HT1080 (cell line): ENCODE data around the gene ZNF862. TPM values are rescaled to one million over a fixed set of nuclear protein-coding genes. Genes with fewer than 3 reads are reported as not detected.
"Not testable (repeated sequence)": the region's sequence is repeated elsewhere in the genome, so short reads cannot be mapped to it uniquely, and the experiment has no call there.

Experiments used
- DNase-seq: peaks from one replicate; pipeline ENCODE4 v3.0.0-alpha.2; 2015; ENCODE audit warnings: low read depth
- total RNA-seq: library from RNA; depleted of rRNA; stranded (reverse); fragments of >200 nt; shearing (Covaris generic); gene quantifications from 2 replicates; pipeline ENCODE4 v1.2.3, GENCODE V29; 2014

ZNF862 gene
- total RNA-seq, 1 experiment from 2014 or later: 0.37 TPM

DNA sequence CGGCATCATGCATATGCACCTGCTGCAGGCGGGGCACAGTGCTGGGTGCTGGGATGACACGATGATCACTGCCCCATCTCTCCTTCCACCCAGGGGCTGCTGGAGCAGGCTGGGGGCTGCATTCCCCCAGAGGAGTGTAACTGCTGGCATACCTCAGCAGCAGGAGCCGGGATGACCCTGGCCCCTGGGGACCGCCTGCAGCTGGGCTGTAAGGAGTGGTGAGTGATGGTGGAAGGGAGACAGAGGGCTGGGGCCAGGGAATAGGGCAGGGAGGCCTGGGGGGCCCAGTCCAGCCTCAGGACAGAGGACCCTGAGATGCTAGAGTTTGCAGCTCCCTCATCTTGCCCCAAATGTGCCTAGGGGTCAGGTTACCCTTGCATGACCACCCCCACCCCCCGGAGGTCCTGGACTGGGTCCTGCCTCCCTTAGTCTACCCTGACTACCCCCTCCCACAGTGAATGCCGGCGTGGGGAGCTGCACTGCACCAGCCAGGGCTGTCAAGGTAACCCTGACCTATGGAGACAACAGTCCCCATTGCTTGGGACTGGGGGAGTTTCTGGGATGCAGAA, 14.5 kb upstream of the ZNF862 start:
- DNase-seq: no peak

DNA sequence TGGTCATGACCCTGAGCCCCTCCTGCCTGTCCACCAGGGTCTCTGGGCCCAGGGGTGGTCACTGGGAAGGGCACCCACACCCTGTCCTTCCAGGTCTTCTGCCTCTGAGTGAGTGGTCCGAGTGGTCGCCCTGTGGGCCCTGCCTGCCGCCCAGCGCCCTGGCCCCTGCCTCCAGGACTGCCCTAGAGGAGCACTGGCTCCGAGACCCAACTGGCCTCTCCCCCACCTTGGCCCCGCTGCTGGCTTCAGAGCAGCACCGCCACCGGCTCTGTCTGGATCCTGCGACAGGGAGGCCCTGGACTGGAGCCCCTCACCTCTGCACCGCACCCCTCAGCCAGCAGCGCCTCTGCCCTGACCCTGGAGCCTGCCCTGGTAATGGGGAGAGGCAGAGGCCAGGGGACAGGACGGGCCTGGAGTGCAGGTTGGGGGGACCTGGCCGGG, 13.9 kb upstream of the ZNF862 start:
- no peak for DNase-seq

DNA sequence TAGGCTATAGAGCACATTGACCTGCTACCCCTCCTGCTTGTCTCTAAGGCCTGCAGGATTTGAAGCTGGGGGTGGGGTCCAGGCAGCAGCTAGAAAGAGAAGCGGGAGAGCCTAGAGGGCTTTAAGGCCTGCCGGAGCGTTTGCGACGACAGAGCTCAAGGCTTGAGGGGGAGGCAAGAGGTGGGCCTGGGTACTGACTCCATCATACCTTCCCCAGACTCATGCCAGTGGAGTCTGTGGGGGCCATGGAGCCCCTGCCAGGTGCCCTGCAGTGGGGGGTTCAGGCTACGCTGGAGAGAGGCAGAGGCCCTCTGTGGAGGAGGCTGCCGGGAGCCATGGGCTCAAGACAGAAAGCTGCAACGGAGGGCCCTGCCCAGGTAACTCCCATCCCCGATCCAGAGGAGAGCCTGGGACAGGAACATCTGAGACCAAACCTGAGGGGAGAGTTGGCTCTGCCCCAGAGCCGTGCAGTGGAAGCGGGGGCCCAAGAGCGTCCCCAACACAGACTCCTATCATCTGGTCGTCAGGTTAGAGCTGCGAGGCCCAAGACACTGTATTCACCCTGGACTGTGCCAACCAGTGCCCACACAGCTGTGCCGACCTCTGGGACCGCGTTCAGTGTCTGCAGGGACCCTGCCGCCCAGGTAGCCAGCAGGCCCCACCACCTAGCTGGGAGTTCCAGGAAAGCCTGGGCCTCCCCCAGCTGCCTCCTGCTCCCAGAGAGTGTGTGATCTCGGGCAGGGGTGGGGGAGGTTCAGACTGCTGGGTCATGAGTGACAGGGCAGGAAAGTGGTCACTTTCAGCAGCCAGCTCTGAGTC, 13.2 kb upstream of the ZNF862 start:
- DNase-seq: no peak

DNA sequence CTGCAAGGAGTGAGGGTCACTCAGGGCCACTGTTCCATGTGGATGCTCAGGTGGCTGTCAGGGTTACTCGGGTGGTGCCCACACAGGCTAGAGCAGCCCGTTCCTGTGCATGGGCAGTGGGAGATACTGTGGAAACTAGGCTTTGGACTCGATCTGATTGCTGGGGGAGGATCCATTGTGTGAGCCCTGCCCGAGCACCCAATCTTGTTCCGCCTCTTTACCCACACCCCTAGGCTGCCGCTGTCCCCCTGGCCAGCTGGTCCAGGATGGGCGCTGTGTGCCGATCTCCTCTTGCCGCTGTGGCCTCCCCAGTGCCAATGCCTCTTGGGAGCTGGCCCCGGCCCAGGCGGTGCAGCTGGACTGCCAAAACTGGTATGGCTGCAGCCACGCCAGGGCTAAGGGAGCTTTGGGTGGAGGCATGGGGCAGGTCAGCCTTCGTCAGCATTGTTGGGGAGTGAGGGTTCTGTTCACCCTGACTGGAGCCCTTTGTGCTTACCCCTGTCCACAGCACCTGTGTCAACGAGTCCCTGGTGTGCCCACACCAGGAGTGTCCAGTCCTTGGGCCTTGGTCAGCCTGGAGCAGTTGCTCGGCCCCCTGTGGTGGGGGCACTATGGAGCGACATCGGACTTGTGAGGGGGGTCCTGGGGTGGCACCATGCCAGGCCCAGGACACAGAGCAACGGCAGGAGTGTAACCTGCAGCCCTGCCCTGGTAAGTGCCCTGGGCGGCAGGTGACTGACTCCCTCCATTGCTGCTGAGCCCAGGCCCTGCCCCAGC, 12.4 kb upstream of the ZNF862 start:
- DNase-seq: no peak

DNA sequence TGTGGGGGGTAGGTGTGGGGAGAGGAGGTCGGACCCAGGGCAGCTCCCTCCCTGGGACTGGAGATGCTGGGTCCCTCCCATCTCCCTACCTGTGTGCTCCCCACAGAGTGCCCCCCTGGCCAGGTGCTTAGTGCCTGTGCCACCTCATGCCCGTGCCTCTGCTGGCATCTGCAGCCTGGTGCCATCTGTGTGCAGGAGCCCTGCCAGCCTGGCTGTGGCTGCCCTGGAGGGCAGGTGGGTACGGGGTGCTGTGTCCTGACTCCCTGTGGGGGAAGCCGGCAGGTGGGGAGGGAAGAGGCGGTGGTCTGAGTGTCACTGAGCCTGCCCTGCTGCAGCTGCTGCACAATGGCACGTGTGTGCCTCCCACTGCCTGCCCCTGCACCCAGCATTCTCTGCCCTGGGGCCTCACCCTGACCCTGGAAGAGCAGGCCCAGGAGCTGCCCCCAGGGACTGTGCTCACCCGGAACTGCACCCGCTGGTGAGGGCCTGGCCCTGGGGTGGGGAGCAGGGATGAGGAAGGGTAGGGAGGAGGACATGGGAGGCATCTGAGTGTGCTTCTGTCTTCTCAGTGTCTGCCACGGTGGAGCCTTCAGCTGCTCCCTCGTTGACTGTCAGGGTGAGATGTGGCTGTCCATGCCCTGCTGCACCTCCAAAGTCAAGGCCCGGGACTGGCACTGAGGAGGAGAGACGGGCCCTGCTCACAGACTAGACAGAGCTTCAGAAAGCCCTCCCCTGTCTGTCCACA, 11.7 kb upstream of the ZNF862 start:
- DNase-seq: no peak

DNA sequence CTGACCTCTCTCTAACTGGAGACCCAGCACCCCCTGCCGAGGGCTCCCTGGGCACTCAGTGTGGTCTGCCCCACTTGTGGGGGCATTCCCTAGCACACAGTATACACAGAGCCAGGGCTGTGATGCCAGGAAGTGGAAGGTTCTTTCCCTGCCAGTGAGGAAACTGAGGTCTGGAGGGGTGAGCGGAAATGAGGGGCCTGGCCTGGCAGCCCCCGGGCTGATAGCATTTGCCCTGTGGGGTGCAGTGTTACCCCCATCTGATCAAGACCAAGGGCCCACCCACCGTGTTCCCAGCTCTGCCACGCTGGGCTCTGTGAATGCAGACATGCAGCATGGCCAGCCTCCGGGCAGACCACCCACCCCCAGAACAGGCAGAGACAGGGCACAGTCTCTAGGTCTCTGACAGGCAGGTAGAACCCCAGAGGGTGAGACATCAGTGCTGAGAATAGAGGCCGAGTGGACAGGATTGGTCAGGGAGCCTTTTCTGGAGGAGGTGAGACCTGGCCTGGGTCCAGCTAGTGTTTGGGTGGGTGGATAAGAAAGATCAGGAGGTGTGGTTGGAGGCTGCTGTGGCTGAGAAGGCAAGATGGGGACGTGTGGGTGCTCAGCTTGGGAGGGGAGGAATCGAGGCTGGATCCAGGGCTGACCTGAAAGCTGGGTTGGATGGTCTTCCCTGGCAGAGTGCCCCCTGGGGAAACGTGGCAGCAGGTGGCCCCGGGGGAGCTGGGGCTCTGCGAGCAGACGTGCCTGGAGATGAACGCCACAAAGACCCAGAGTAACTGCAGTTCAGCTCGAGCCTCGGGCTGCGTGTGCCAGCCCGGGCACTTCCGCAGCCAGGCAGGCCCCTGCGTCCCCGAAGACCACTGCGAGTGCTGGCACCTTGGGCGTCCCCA, 10.8 kb upstream of the ZNF862 start:
- DNase-seq: no peak

DNA sequence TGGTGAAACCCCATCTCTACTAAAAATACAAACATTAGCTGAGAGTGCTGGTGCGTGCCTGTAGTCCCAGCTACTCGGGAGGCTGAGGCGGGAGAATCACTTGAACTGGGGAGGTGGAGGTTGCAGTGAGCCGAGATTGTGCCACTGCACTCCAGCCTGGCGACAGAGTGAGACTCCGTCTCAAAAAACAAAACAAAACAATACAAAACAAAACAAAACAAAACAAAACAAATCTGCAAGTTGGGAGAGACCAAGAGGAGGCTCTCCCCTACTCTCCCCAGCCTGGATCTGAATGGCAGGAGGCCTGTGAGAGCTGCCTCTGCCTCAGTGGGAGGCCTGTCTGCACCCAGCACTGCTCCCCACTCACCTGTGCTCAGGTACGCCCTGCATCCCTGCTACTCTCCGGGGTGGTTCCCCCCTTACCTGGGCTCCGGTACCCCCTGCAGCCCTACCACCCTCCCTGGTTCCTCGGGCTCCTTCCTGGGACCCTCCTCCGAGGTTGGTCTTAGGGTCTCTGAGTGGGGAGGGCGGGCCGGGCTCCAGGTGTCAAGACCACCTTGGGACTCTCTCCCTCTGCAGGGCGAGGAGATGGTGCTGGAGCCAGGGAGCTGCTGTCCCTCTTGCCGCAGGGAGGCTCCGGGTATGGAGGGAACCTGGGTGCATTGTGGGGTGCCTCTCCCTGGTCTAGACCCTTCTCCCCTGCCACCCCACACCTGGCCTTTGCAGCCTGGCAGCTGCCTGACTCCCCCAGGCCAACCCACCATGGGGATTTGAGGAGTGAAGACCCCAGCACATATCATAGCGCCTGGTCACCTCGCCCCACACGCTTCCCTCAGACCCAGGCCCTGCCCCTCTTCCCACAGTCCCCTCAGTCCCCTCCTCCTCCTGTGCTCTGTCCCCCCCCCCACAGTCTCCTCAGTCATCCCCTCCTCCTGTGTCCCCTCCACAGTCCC, 9.5 kb upstream of the ZNF862 start:
- no peak for DNase-seq

DNA sequence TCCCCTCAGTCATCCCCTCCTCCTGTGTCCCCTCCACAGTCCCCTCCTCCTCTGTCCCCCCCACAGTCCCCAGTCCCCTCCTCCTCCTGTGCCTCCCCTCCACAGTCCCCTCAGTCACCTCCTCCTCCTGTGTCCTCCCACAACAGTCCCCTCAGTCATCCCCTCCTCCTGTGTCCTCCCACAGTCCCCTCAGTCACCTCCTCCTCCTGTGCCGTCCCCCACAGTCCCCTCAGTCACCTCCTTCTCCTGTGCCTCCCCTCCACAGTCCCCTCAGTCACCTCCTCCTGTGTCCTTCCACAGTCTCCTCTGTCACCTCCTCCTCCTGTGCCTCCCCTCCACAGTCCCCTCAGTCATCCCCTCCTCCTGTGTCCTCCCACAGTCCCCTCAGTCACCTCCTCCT, 7.6 kb upstream of the ZNF862 start:
- DNase-seq: not testable (repeated sequence)

DNA sequence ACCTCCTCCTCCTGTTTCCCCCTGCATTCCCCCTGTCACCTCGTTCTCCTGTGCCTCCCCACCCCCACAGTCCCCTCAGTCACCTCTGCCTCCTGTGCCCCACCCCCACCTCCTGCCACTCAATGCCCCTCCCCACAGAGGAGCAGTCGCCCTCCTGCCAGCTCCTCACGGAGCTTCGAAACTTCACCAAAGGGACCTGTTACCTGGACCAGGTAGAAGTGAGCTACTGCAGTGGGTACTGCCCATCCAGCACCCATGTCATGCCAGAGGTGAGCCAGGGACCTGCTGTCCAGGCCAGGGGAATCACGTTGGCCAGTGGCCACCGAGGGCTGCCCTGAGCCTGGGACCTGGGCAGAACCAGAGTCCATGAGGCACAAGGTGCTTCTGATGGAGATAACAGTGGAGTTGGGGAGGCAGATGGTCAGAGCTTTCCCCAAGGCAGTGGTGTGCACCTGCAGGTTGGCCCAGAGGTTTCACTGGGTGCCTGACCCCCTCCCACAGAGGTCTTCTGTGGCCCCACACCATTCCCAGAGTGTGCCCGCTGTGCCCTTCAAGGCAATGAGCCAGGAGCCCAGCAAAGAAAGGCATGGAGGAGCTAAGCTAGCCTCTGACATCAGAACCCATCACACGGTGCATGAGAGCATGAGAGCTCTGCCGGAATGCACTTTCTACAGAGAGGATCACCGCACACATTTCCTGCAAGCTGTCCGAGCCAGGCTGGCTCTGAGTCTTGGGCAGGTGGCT, 7.0 kb upstream of the ZNF862 start:
- DNase-seq: no peak

DNA sequence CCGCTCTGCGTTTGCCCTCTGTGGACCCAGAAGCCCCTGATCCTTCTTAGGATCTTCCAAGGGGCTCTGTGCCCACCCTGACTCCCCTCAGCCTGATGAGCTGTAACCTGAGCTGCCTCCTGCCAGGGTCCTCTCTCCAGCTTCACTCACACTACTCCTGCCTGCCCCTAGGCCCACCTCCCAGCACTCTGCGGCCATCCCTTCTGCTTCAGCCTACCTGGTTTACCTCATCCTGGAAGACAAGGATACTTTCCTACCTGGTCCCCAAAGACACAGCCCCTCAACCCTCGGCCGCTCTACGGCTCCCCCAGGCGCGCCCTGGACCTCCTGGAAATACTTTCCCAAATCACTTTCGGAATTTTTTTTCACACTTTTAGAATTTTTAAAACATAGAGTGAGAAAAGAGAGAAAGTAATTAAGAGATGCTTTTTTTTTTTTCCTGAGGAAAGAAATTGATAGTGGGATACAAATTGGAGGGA, 6.4 kb upstream of the ZNF862 start:
- no peak for DNase-seq

DNA sequence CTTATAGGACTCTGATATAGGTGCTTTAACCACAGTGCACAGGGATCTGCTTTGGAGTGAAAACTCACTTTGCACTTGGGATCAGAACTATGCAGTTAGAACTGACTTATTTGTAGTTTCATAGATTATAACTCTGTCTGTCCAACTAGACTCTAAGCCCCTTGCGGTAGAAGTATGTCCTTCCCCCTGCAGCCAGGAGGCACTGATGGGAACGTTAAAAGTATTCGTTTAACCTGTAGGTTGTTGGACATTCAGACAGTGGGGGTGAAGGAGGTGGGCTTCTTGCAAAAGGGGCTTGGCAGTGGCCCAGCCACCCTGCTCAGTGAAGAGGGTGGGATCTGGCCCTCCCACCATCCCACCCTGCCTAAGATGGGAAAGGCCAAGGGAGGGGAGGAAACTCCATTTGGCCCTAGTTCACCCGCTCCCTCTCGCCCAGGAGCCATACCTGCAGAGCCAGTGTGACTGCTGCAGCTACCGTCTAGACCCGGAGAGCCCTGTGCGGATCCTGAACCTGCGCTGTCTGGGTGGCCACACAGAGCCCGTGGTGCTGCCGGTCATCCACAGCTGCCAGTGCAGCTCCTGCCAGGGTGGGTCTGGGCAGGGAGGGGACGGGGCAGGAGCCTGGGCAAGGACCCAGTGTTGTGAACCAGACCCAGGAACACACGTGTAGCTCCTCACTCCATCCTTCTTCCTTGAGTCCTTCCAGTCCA, 5.7 kb upstream of the ZNF862 start:
- no peak for DNase-seq

DNA sequence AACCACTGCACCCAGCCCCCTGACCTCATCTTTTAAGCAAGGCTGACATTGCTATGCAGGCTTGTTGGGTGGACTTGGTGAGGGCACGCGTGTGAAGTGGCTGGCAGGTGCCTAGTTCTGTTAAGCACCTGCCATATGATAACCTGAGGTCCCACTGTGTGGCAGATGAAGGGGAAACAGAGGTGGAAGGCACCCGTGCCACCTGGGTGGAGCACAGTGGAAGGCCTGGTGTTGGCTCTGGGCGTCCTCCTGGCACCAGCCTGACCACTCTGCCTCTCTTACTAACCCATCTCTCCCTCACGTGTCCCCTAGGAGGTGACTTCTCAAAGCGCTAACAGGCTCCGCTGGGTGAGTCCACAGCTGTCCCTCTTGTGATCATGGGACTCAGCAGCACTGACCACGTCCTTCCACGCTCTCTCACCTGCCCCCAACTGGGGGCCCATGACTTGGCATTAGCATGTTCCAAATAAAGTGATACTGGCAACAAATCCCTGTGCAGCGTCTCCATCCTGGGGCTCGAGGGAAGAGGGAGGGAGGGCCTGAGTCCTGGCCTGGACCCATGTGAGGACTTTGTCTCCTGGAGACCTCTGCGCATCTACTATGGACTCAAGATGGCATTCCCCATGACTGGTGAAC, 4.6 kb upstream of the ZNF862 start:
- DNase-seq: no peak

DNA sequence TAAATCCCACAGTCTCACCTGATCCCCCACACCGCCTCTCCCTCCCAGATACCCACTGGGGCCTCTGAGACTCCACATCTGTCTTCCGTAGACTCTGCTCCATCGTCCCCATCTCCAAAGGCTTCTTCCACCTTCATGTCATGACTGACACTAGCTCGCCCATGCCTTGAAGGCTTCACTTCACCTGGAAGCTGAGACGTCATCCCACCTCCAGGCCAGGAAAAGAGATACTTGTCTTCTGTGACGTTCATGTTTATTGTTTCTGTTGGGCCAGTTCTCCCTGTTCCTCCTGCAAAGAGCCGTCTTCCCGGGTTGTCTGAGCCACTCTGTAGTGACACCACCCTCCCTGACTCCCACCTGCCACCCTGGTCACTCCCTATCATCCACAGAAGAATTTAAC, 3.6 kb upstream of the ZNF862 start:
- no peak for DNase-seq

DNA sequence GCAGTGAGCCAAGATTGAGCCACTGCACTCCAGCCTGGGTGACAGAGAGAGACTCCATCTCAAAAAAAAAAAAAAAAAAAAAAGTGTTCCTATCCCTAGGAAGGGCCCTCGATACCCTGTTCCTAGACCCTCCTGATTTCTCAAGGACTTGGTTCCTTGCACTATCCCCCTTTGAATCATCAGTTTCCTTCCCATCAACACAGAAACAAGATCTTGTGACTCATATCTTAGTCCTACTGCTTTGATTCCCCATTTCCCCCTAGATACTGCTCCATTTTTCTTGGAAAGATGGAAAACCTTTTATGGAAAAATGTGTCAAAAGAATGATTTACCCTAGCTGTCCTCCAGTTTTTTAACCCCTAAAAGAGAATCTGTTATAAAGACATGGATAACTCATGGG, 1.7 kb upstream of the ZNF862 start:
- DNase-seq: no peak

DNA sequence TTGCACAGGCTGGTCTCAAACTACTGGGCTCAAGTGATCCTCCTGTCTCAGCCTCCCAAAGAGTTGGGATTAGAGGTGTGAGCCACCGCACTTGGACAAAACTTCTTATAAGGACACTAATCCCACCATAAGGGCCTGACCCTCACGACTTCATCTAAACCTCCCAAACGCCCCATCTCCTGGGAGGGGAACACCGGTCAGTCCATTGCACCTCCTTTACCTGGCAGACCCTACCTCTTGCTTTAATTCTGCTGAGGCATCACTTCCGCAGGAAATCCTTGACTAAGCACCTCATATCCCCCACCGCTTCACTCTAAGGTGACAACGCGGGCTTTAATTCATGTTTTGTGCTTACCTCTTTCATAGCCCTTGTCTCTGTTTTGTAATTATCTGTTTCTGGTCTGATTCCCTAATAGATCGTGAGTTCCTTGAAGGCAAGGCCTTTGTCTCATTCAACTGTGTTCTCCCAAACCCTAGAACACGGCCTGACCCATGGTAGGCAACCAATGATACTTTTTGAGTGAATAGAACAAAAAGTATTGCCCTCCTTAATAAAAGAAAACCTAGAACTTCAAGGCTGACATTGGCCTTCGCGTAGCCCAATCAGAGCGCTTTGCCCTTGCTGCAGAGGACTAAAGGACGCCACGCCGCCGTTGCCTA, 481 bp upstream of the ZNF862 start:
- no peak for DNase-seq

DNA sequence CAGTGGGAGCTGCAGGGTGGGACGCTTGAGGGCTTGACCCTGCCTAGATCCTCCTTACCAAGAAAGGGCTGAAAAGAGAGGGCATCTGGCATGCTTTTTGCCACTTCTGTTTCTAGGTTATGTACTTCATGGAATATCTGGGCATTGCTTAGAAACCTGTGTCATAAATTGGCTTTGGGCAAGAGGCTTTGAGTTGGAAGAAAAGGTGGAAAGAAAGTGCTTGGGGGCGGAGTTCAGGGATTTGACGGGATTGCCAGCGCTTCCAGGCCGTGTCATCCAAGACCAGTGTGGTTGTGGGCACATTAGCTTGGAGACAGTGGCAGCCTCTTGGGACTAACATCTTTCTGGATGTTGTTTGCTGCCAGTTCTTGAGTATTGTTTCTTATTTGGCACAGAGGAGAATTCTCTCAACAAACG, 825 bp downstream of the ZNF862 start:
- peak; percentile 28 for DNase-seq

DNA sequence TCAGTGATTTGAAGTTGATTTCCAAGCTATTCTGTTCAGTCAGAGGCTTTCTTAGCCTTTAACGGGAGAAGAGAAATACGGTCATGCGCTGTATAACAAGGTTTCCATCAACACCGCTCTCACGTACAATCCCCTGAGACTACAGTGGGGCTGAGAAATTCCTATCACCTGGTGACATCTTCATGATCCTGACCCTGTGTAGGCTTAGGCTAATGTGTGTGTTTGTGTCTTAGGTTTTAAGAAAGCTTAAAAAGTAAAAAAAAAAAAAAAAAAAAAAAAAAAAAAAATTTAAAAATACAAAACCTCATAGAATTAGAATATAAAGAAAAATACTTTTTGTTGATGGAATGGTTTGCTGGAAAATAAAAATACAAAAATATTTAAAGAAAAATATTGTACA, 1.8 kb downstream of the ZNF862 start:
- DNase-seq: no peak
